ENCODE results near the gene PNPLA2.

The PNPLA2 gene

DNA sequence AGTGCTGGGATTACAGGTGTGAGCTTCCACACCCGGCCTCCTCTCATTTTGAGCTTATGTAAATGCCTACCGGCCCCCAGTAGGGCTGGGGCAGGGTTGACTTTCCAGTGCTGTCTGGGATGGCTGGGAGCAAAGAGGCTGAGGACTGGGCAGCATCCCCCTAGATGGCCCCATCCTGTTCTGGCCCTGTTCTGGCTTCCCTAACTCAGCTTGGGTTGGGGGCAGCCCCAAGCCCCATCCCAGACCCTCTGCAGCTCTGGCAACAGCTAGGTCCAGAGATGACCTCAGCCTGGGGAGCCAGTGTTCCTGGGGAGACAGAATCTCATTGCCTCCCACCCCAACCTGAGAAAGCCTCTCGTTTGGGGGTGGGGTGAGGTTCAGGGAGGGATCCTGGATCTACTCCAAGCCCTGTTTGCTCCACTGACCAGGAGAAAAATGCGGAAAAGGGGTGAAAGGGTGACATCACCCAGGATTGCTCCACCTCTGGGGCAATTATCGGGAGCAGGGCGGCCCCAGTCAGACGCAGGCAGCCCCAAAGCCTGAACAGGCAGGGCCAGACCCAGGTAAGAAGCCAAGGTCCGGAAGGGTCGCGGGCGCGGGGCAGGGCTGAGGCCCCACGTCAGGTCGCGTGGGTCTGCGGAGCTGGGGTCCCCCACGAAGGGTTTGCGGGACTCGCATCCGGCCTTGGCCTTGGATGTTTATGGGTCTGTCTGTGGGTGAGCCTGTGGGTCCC lies at the start of gene PNPLA2:
TSS of gene PNPLA2 (plus strand) at position 519 of the 733 bp plus-strand sequence. CDS start 805 bp downstream, outside the sequence.
- no peak for DNase-seq

GRCh38 chr11:769887-770641 lies 48.6 kb upstream of the PNPLA2 start:
- no peak for DNase-seq

DNA sequence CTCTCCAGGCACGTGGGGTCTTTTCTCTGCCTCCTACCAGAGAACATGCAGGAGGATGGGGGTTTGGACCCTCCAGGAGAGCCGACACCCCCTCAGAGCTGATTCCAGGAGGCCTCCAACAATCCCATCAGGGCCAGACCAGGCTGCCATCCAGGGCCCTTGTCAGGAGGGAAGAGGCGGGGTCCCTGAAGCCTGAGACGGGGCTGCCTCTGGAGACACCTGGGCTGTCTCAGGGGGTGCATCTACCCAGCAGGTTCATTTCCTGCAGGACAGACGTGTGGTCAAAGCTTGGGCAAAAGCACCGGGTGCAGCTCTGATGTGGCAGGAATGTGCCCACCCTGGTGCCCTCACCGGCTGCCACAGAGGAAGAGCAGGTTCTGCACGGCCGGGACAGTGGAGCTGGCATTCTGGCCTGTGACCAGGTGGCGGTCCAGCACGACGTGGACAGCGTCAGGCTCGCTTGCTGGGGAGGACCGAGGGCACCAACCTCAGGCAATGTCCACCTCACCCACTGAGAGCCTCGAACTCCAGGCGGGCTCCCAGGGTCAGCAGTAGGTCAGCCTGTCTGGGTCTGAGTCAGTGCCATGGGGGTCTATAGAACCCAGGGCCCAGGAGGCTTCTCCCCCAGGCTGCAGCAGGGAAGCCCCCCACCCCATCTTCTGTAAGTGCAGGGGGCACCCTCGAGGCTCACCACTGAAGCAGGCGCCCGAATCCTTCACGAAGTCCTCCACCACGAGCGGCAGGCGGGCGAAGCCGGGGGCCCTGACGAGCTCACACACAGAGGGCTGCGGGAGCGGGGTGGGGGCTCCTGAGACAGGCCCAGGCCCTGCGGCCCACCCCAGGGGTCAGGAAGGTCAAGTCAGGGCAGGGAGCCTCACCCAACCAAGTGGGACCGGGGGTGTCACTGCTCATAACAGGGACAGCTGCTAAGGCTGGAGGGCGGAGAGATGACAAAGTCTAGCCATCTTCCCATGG lies 47.8 kb upstream of the PNPLA2 start:
- DNase-seq = no peak

DNA sequence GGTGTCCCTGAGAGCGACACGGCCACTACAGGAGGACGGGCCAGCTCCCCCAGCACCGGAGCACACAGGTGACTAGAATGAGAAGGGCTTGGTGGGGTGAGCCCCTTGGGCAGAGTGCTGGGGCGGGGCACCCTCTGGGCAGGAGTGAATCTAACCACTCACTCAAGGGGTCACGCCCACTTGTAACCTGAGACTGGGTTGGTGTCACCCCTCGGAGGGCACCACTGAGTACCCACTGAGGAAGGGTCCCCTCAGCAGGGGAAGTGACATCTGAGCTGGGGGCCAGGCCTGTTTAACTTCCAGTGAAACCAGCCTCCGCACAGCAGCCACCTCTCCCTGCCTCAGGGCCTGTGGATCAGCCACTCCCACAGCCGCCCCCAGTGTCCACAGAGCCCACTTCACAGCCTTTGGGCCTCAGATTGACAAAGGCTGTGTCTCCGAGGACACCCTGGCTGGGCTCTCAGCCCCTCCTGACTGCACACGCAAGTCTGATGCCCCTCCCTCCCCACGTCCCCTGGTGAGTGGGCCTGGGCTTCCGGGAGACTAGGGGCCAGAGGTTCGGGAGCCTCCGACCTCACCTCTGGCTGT lies 47.0 kb upstream of the PNPLA2 start:
- no peak for DNase-seq

DNA sequence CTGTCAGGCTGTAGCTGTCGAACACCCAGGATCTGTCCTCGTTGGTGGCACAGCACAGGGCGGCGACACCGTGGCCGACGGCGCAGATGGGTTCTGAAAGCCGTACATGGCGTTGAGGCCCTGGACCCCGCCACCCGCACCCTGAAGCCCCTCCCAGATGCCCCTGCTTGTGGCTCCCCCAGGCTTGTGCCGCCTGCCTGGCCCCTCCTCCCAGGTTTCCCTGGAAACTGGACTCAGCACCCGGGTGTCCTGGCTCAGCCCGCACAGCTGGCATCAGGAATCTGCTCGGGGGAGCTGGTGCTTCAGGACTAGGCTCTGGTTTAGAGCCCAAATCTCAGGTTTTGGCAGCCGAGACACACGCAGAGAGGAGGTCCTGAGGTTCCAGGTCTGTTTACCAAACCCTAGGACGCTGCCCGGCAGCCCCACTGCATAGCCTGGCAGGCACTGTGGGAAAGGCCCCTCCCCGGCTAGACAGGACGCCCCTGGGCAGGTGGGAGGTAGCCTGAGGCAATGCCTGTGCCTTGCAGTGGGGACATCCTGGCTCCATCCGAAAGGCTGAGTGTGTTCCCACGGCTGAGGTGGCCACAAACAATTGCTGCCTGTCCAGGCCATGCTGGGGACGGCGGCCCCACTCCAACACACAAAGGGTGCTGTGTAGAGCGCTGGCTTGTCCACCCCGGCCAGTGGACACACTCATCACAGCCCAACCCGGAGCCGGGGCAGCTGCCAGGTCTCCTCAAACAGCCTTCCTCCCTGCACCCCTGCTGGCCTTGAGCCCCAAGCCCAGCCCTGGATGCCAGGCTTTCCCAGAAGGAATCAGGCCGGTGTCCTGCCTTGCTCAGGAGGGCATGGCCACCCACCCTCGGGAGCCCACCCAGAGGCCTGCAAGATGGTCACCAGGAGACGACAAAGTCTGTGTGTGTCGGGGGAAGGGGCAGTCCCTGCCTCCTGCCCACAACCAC lies 46.0 kb upstream of the PNPLA2 start:
- DNase-seq = no peak

DNA sequence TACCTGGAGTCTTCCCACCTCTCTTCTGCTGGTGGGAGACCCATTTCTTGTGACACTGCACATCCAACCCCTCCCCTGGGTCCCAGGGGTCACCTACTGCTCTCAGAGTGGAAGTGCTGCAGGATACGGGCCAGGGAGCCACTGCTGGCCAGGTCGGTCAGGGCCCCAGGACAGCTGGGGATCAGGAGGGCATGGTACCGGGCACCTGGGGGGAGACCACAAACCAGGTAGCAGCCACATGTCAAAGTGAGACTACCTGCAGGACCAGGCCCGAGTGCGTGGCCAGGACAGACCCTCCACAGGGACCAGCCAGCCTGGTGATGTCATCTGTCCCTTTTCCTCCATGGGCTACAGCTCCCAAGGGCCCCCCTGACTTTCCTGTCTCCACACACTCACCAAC lies 45.3 kb upstream of the PNPLA2 start:
- DNase-seq = no peak

DNA sequence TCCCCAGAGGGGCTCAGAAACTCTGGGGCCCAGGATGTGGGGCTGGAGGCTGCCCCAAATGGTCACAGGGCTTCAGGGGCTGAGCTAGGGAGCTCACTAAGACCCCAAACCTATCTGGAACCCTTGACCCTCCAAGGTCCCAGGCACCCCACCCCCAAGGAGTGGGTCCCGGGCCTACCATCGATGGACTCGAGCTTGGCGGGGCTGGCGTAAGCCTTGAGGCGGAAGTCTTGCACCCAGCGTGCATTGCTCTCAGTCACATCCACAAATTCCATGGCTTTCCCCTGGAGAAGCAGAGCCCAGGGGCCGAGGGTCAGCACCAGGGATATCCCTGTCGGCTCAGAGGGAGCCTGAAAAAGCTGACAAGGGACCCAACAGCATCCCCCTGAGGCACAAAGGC lies 44.9 kb upstream of the PNPLA2 start:
- no peak for DNase-seq

DNA sequence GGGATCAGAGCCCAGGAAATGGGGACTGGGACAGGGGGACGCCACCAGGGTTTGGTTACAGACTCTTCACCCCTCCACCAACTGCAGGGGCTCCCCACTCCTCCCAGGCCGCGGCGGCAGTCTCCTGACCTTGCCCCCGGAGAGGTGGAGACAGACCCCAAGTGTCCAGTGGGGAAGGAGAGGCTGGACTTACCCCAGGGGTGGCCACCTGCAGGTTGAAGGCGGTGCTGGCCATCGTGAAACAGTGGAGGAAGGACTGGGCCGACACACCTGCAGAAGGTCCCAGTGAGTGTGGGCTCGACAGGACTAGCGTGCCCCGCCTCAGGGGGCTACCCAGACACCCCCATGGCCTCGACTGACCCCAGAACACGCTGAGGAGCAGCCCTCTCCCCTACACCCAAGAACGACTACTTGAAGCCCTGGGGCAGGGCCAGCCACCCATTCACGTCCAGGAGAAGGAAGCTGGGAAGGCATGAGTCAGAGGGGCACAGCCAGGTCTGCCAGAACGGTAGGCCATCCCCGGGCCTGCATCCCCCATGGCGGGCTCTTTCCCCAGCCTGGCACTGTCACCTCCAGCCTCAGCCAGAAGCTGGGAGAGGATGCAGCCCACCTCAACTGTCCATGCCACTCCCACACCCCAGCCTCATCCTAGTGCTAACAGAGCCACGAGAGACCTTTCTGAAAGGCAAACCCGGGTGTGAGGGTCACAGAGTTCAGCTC lies 43.7 kb upstream of the PNPLA2 start:
- DNase-seq = no peak

DNA sequence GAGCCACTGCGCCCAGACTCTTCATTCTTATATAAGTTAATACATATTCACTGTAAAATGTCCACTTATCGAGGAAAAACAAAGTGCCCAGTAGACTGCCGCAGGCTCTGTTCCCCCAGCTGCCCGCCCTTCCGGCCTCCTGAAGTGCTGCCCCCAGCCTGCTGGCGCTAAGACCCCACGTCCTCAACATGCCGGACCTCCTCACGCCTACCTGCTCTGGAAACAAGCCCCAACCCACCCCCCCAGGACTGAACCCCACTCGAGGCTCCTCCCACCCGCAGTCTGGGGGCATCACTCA lies 42.5 kb upstream of the PNPLA2 start:
- DNase-seq = no peak

GRCh38 chr11:776561-777287 lies 42.0 kb upstream of the PNPLA2 start:
- DNase-seq = no peak

- peak; percentile 83 for DNase-seq
These were observed 41.1 kb upstream of the PNPLA2 start, which contains the start of gene GATD1 for GRCh38 chr11:777288-778255. Gene GATD1, minus strand, starts transcription at chr11:777487. Its CDS starts 25 bp downstream, at chr11:777462.

DNA sequence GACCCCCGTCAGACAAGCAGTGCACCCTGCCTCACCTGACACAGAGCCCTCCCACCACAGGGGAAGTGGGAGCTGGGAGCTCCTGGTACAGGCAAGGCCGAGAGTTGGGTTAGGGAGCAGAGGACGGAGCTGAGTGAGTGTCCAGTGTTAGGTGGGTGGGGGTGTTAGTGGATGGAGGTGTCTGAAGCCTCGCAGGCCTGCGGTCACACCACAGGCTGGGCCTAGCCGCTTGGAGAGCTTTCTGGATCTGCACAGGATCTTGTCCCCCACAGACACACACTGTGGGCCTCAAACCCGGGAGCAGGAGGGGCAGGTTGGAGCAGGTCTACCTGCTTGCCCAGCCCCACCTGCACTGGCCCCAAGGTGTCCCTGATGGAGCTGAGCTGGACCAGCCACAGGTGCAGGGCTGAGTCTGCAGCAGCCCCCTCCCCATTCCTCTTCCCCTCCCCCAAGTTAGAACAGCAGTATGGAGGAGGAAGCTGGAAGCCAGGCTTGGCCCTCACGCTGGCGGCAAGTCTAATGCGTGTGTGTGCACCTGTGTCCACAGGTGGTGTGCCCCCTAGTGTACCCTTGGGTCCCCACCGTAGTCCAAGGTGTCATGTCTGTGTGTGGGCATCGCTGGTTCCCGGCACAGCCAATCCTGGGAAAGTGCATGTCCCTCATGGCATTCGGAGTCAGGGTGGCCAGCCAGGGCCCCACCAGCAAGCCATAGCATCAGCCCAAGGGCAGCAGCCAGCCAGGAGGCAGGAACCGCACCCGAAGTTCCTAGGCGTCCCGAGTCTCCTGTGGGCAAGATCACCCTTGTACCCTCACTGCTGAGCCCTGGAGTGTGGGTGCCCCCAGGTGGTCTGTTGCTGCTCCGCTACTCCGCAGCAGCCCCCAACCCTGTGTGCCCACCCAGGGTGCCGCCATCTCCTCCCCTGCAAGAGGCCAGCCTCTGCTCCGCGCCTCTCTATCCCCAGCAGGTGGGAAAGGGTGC lies 39.4 kb upstream of the PNPLA2 start:
- no peak for DNase-seq

GRCh38 chr11:779955-780532 lies 38.7 kb upstream of the PNPLA2 start:
- no peak for DNase-seq

DNA sequence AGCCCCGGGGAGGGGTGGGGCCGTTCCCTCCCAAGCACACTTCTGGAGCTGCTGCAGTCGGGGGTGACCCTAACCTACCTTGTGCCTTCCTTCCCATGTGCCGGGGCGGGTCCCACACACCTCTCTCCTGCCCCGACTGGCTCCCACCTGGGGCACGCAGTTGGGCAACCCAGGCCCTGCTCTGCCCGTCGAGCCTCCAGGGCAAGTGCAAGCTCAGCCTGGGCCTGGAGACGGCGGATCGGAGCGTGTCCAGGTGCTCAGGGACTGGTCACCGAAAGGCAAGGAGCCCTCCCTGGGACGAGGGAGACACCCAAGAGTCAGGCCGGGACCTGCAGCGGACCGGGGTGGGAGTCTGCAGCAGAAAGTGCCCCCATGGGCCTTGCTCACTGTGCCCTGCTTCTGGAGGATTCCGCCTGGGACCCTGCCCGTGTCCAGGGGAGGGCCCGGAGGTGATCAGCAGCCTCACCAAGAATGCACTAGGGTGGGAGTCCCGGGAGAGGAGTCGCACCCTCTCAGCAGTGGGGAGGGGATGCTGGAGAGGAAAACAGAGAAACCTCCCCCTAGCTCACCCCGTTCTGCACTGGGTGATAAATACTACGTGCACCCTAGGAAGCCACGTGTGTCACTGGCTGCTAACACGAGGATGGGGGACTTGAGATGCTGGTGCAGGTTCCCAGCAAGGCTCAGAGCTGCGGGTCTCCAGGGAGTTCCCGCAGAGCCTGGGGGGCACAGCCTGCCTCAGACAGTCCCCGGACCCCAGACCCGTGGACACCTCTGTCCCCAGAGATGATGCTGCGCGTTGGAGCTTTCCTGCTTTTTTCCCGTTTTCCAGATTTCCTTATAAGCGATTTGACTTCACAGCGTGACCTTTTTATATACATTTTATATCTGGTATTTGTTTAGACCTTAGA lies 36.2 kb upstream of the PNPLA2 start:
- no peak for DNase-seq

GRCh38 chr11:783581-784015 lies 35.1 kb upstream of the PNPLA2 start:
- DNase-seq = peak; percentile 91
